Peyer's patch (tissue), 4 donors: Measurements from ENCODE around the gene WWTR1. TPM values are rescaled to one million over a fixed set of nuclear protein-coding genes. Genes with fewer than 3 reads are reported as not detected.

Experiments
- DNase-seq, 3 donors: peaks; one replicate each; pipeline ENCODE4 v3.0.0-alpha.2; 2017 to 2019
- H3K27ac ChIP-seq, 4 donors: fragments of 200-600 bp; sonication (generic); one replicate each; pipeline ENCODE4 v1.5.1; 2016 to 2019
- H3K27me3 ChIP-seq, 2 donors: fragments of 200-600 bp; sonication (generic); one replicate each; pipeline ENCODE4 v1.5.1; 2019
- H3K36me3 ChIP-seq, 3 donors: fragments of 200-600 bp; sonication (generic); one replicate each; pipeline ENCODE4 v1.5.1; 2016 to 2019
- H3K4me1 ChIP-seq, 4 donors: fragments of 200-600 bp; sonication (generic); one replicate each; pipeline ENCODE4 v1.5.1; 2016 to 2019
- H3K4me3 ChIP-seq, 4 donors: fragments of 200-600 bp; sonication (generic); 1 replicate in 3 of 4; 2 replicates in 1 of 4; pipeline ENCODE4 v1.5.1; 2016 to 2019; ENCODE audit warnings: mild to moderate bottlenecking in 1 of 4
- H3K9me3 ChIP-seq, 4 donors: fragments of 200-600 bp; sonication (generic); one replicate each; pipeline ENCODE4 v1.5.1; 2016 to 2019; ENCODE audit warnings: mild to moderate bottlenecking in 1 of 4
- POLR2A ChIP-seq, 2 donors: fragments of 450-650 bp; IDR thresholded peaks; one replicate each; pipeline ENCODE4 v1.5.1; 2017; ENCODE audit warnings: antibody characterized with exemption in 2 of 2, mild to moderate bottlenecking in 2 of 2, moderate library complexity in 2 of 2
- total RNA-seq, 4 donors: library from RNA; depleted of rRNA; stranded (reverse); fragments of >200 nt; gene quantifications; one replicate each; pipeline ENCODE4 v1.1.0, GENCODE V29; 2016
- TF ChIP-seq, protein P1 (sequence below), 6 experiments: fragments of 450-650 bp in 4 of 6; fragments of 200-600 bp in 2 of 6; sonication (generic) in 1 of 6; IDR thresholded peaks; one replicate each; pipeline ENCODE4 v1.5.1; 2017 to 2019; ENCODE audit warnings: antibody characterized with exemption in 6 of 6, mild to moderate bottlenecking in 3 of 6, moderate library complexity in 1 of 6

Gene WWTR1
- total RNA-seq, 4 donors from 2014 or later, result 13.8 to 62.7 (median 18.5) TPM

DNA sequence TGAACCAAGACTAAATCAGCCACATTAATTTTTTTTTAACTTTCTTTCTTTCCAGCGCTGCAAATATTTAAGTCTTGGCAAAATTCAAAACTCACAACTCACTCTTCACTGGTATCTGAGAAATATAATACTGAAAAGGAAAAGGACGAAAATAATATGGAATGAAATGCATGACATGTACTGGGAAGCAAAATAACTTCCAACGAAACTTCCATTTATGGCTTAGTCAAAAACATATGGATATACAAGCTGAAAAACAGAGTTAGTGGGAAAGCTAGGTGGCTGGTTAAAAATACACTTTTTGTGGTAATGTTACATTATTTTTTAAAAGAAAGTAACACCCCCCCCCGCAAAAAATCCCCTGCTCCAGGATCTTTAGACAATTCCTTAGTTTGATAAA is 97.2 kb downstream of the WWTR1 start:
- TF ChIP-seq, protein P1, sequence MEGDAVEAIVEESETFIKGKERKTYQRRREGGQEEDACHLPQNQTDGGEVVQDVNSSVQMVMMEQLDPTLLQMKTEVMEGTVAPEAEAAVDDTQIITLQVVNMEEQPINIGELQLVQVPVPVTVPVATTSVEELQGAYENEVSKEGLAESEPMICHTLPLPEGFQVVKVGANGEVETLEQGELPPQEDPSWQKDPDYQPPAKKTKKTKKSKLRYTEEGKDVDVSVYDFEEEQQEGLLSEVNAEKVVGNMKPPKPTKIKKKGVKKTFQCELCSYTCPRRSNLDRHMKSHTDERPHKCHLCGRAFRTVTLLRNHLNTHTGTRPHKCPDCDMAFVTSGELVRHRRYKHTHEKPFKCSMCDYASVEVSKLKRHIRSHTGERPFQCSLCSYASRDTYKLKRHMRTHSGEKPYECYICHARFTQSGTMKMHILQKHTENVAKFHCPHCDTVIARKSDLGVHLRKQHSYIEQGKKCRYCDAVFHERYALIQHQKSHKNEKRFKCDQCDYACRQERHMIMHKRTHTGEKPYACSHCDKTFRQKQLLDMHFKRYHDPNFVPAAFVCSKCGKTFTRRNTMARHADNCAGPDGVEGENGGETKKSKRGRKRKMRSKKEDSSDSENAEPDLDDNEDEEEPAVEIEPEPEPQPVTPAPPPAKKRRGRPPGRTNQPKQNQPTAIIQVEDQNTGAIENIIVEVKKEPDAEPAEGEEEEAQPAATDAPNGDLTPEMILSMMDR (IDR thresholded peaks at IDR 0.05), result no peak
- no peak for TF ChIP-seq POLR2A (IDR thresholded peaks at IDR 0.05)
- H3K27me3 ChIP-seq, result no peaks in the 10 kb centered on the region
- DNase-seq, result no peak
- H3K4me1 ChIP-seq, result no peaks in the 10 kb centered on the region
- H3K9me3 ChIP-seq, result no peaks in the 10 kb centered on the region
- no peak overlapping the region for H3K4me3 ChIP-seq
- H3K27ac ChIP-seq, result no peak overlapping the region
- H3K36me3 ChIP-seq, result no peaks in the 10 kb centered on the region

- Histone ChIP-seq H3K4me3 (no peak overlapping the region), H3K36me3 (no peaks in the 10 kb centered on the region), H3K4me1 (peaks cover 0 to under 1% (median 0%) of the 10 kb centered on the region in 4 donors), H3K27me3 (no peaks in the 10 kb centered on the region), H3K27ac (no peak overlapping the region), H3K9me3 (no peaks in the 10 kb centered on the region)
- DNase-seq, result no peak
- TF ChIP-seq POLR2A (IDR thresholded peaks at IDR 0.05), result no peak
- TF ChIP-seq, protein P1 (IDR thresholded peaks at IDR 0.05), result no peak
Observed at GRCh38 chr3:149560001-149560400, 97.8 kb downstream of the WWTR1 start.

DNA sequence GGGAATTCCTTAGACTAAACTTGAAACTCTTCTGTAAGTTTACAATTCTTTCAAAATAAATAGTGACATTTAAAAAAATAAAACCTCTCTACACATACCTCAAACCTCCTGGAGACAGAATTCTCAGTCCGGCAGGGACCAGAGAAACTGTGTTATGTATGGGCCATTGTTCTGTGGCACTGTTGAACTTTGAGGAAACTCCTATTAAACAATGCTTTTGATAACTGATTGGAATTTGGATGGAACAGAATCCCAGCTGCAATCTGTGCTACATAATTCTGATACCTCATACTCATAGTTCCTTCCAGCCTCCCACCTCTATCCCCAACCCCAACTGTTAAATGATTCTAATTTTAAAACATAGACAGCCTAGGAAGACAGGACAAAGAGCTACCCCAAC is 98.3 kb downstream of the WWTR1 start:
- Histone ChIP-seq H3K4me3 (no peak overlapping the region), H3K27me3 (no peaks in the 10 kb centered on the region), H3K27ac (no peak overlapping the region), H3K36me3 (no peaks in the 10 kb centered on the region), H3K4me1 (peaks cover 0 to 5% (median 0%) of the 10 kb centered on the region in 4 donors), H3K9me3 (no peaks in the 10 kb centered on the region)
- no peak for DNase-seq
- no peak for TF ChIP-seq POLR2A (IDR thresholded peaks at IDR 0.05)
- TF ChIP-seq, protein P1 (IDR thresholded peaks at IDR 0.05), result no peak

DNA sequence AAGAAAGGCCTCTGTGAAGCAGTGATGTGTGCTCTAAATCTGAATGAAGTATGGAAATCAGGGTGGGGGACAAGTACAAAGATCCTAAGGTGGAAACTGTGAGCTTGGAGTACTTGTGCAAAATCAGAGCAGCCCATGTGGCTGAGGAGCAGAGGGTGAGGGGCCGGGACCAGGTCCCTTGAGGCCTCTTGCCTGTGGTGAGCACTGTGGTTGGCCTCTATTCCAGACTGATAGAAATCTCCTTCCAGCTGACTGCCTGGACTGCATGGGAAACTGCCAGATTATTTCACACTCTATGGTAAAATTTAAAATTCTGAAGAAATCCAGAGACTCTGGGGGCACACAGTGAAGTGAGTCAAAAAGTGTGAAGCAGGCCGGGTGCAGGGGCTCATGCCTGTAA is 101.9 kb downstream of the WWTR1 start:
- Histone ChIP-seq H3K4me1 (peaks cover 0 to 14% (median 0%) of the 10 kb centered on the region in 4 donors), H3K27me3 (no peaks in the 10 kb centered on the region), H3K4me3 (no peak overlapping the region), H3K27ac (no peak overlapping the region), H3K36me3 (no peaks in the 10 kb centered on the region), H3K9me3 (no peaks in the 10 kb centered on the region)
- DNase-seq, result no peak
- no peak for TF ChIP-seq POLR2A (IDR thresholded peaks at IDR 0.05)
- TF ChIP-seq, protein P1 (IDR thresholded peaks at IDR 0.05), result no peak

DNA sequence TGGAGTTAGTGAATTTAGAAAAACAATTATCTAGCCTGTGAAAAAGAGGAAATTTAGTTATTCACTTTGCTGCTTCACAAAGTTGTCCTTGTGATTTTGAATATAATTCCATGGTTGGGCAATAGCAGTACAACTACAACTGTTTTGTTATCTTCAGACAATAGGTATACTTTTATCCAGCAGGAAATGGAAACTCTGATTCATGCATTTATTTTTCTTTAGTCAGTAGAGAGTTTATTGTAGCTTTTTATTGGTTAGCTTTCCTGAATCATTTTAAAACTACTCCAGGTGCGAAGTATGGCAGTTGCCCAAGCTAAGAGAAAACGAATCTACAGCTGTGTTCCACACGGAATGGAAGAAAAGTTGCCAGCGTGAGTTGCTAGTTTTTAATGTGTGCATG is 103.0 kb downstream of the WWTR1 start:
- peaks cover 0 to 14% (median 0%) of the 10 kb centered on the region in 4 donors for H3K4me1 ChIP-seq
- H3K27ac ChIP-seq, result peak overlapping the region in 1 of 4 donors; percentile 71
- no peaks in the 10 kb centered on the region for H3K27me3 ChIP-seq
- DNase-seq, result no peak
- no peaks in the 10 kb centered on the region for H3K9me3 ChIP-seq
- no peak for TF ChIP-seq POLR2A (IDR thresholded peaks at IDR 0.05)
- TF ChIP-seq, protein P1 (IDR thresholded peaks at IDR 0.05), result no peak
- H3K36me3 ChIP-seq, result no peaks in the 10 kb centered on the region
- no peak overlapping the region for H3K4me3 ChIP-seq
